ENCODE measurements around the gene VCL. TPM values are rescaled to one million over a fixed set of nuclear protein-coding genes. Genes with fewer than 3 reads are reported as not detected.

Gene VCL
- total and polyA plus RNA-seq, 2 donors (not counting 1 experiment from before 2014, with no cell fraction given) = 161 to 316 TPM

DNA sequence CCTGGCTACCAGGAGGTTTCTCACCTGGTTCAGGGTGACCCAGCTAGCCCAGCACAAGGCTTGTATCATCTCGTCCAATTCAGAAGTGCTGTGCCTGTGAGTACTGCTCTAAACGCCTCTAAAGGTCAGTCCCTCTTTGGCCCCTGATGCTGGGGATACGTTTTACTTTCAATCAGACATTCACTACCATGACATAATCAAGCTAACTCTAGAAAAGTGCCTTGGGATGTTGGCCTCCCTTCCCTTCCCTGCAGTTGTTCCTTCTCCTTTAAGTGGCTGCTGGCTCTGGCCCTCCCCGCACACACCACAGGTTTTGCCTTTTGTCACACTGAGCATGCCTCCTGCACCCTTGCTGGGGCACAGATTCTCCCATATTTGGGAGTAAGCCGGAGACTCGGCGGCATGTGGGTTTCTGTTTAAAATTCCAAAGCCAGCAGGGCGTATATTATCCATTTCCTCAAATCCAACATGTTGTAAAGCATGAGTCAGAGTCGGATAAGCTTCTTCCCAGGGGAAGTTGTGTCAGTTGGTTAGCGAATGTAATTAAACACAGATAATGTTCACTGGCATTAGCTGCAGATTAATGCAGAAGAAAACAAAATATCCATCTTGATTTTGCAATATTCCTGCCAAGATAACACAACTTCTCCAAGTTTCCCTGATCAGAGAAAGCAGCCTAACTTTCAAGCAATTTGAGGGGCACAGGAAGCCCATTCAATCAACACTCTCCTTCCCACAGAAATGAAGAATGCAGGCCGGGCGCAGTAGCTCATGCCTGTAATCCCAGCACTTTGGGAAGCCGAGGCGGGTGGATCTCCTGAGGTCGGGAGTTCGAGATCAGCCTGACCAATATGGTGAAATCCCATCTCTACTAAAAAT lies 31.8 kb upstream of the VCL start:
- Histone ChIP-seq H4K20me1 (ENCODE audit: control insufficient read depth, extremely low read depth, insufficient read depth, low read length) (no peaks in the 10 kb centered on the region), H3K4me1 (ENCODE audit: control insufficient read depth, extremely low read depth, insufficient read depth, low read length) (peaks cover 11% of the 10 kb centered on the region), H3K9ac (ENCODE audit: insufficient read depth, low read length) (no peak overlapping the region)

DNA sequence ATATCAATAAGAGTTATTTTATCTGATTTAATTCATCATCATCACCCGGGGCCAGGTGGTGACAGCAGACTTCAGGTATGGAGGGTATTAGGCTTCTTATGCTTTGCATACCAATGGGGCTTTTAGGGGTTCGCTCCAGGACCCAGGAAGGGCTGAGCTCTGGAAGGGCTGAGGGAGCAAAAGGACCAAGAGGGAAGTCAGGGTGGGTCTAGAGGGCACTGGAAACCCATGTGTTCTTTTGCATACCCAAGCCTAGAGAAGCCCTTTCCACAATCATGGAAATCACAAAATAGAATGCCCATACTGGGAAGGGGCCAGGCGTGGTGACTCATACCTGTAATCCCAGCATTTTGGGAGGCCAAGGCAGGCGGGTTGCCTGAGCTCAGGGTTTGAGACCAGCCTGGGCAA lies 30.9 kb upstream of the VCL start:
- peak overlapping the region; percentile 90 for H3K27ac ChIP-seq (ENCODE audit: insufficient read depth, low read length)
- H4K20me1 ChIP-seq (ENCODE audit: control insufficient read depth, extremely low read depth, insufficient read depth, low read length) = no peaks in the 10 kb centered on the region
- no peaks in the 10 kb centered on the region for H3K27me3 ChIP-seq (ENCODE audit: control insufficient read depth, insufficient read depth, low read length)
- no peaks in the 10 kb centered on the region for H3K9me3 ChIP-seq (ENCODE audit: control insufficient read depth, insufficient read depth, low read depth, low read length)
- no peak overlapping the region for H3K9ac ChIP-seq (ENCODE audit: insufficient read depth, low read length)
- H3K4me3 ChIP-seq (replicated peaks in 1 of 4; ENCODE audit: control extremely low read depth in 1 of 4, insufficient read depth in 1 of 4, low read depth in 3 of 4, low read length in 4 of 4) = no peak overlapping the region
- H3K4me1 ChIP-seq (ENCODE audit: control insufficient read depth, extremely low read depth, insufficient read depth, low read length) = peaks cover 11% of the 10 kb centered on the region
- H3K4me2 ChIP-seq (ENCODE audit: extremely low read depth, insufficient read depth, low read length) = no peak overlapping the region
- TF ChIP-seq, protein P1, sequence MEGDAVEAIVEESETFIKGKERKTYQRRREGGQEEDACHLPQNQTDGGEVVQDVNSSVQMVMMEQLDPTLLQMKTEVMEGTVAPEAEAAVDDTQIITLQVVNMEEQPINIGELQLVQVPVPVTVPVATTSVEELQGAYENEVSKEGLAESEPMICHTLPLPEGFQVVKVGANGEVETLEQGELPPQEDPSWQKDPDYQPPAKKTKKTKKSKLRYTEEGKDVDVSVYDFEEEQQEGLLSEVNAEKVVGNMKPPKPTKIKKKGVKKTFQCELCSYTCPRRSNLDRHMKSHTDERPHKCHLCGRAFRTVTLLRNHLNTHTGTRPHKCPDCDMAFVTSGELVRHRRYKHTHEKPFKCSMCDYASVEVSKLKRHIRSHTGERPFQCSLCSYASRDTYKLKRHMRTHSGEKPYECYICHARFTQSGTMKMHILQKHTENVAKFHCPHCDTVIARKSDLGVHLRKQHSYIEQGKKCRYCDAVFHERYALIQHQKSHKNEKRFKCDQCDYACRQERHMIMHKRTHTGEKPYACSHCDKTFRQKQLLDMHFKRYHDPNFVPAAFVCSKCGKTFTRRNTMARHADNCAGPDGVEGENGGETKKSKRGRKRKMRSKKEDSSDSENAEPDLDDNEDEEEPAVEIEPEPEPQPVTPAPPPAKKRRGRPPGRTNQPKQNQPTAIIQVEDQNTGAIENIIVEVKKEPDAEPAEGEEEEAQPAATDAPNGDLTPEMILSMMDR (conservative IDR thresholded peaks at IDR 0.05 in 1 of 2, IDR thresholded peaks at IDR 0.05 in 1 of 2; ENCODE audit: low read depth in 1 of 2, low read length in 2 of 2) = no peak
- TF ChIP-seq EZH2 (IDR thresholded peaks at IDR 0.05; ENCODE audit: low read length, missing control alignments) = no peak
- H3K36me3 ChIP-seq (ENCODE audit: control insufficient read depth, insufficient read depth, low read length) = no peaks in the 10 kb centered on the region
- H3K79me2 ChIP-seq (ENCODE audit: control insufficient read depth, insufficient read depth, low read length) = no peaks in the 10 kb centered on the region
- DNase-seq (ENCODE audit: low read depth in 2 of 2) = no peak
- no peak overlapping the region for H2AFZ ChIP-seq (ENCODE audit: low read length)

More for the DNA sequence above, 31.8 kb upstream of the VCL start:
- Histone ChIP-seq H3K36me3 (ENCODE audit: control insufficient read depth, insufficient read depth, low read length) (no peaks in the 10 kb centered on the region), H3K4me3 (replicated peaks in 1 of 4; ENCODE audit: control extremely low read depth in 1 of 4, insufficient read depth in 1 of 4, low read depth in 3 of 4, low read length in 4 of 4) (peak overlapping the region in 1 of 4 experiments; percentile 16), H3K27me3 (ENCODE audit: control insufficient read depth, insufficient read depth, low read length) (no peaks in the 10 kb centered on the region), H2AFZ (ENCODE audit: low read length) (peak overlapping the region; percentile 47), H3K4me2 (ENCODE audit: extremely low read depth, insufficient read depth, low read length) (peak overlapping the region; percentile 79), H3K79me2 (ENCODE audit: control insufficient read depth, insufficient read depth, low read length) (no peaks in the 10 kb centered on the region), H3K27ac (ENCODE audit: insufficient read depth, low read length) (peak overlapping the region; percentile 90), H3K9me3 (ENCODE audit: control insufficient read depth, insufficient read depth, low read depth, low read length) (no peaks in the 10 kb centered on the region)
- no peak for TF ChIP-seq EZH2 (IDR thresholded peaks at IDR 0.05; ENCODE audit: low read length, missing control alignments)
- TF ChIP-seq, protein P1 (conservative IDR thresholded peaks at IDR 0.05 in 1 of 2, IDR thresholded peaks at IDR 0.05 in 1 of 2; ENCODE audit: low read depth in 1 of 2, low read length in 2 of 2) = no peak
- DNase-seq (ENCODE audit: low read depth in 2 of 2) = peak; percentile 99 to 100

DNA sequence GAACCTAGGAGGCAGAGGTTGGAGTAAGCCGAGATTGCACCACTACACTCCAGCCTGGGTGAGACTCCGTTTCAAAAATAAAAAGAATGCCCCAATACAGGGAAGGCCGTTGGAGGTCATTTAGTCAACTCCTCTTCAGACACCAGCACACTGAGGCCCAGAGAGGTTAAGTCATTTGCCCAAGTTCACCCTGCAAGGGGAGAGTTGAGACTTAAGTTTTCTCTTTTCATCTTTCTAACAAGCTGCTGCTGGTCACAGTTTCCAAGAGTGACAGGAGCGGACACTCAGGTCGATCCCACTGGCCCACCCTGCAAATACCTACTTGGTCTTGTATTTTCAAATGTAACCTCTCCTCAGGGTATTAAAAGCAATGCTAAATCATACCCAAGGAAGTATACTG lies 30.4 kb upstream of the VCL start:
- Histone ChIP-seq H3K79me2 (ENCODE audit: control insufficient read depth, insufficient read depth, low read length) (no peaks in the 10 kb centered on the region), H3K36me3 (ENCODE audit: control insufficient read depth, insufficient read depth, low read length) (no peaks in the 10 kb centered on the region), H4K20me1 (ENCODE audit: control insufficient read depth, extremely low read depth, insufficient read depth, low read length) (no peaks in the 10 kb centered on the region), H3K9ac (ENCODE audit: insufficient read depth, low read length) (no peak overlapping the region), H3K9me3 (ENCODE audit: control insufficient read depth, insufficient read depth, low read depth, low read length) (no peaks in the 10 kb centered on the region), H3K27me3 (ENCODE audit: control insufficient read depth, insufficient read depth, low read length) (no peaks in the 10 kb centered on the region), H3K4me3 (replicated peaks in 1 of 4; ENCODE audit: control extremely low read depth in 1 of 4, insufficient read depth in 1 of 4, low read depth in 3 of 4, low read length in 4 of 4) (no peak overlapping the region), H3K4me2 (ENCODE audit: extremely low read depth, insufficient read depth, low read length) (no peak overlapping the region), H3K4me1 (ENCODE audit: control insufficient read depth, extremely low read depth, insufficient read depth, low read length) (peaks cover 11% of the 10 kb centered on the region), H2AFZ (ENCODE audit: low read length) (no peak overlapping the region), H3K27ac (ENCODE audit: insufficient read depth, low read length) (no peak overlapping the region)
- TF ChIP-seq EZH2 (IDR thresholded peaks at IDR 0.05; ENCODE audit: low read length, missing control alignments) = no peak
- no peak for DNase-seq (ENCODE audit: low read depth in 2 of 2)
